MV-4-11 (cell line): ENCODE results near the gene ATG7.
"Not testable (repeated sequence)": the region's sequence is repeated elsewhere in the genome, so short reads cannot be mapped to it uniquely, and the experiment has no call there.

Experiments used
- DNase-seq: peaks from one replicate; lab custom pipeline; 2025; lab: John Stamatoyannopoulos, UW

ATG7 gene

DNA sequence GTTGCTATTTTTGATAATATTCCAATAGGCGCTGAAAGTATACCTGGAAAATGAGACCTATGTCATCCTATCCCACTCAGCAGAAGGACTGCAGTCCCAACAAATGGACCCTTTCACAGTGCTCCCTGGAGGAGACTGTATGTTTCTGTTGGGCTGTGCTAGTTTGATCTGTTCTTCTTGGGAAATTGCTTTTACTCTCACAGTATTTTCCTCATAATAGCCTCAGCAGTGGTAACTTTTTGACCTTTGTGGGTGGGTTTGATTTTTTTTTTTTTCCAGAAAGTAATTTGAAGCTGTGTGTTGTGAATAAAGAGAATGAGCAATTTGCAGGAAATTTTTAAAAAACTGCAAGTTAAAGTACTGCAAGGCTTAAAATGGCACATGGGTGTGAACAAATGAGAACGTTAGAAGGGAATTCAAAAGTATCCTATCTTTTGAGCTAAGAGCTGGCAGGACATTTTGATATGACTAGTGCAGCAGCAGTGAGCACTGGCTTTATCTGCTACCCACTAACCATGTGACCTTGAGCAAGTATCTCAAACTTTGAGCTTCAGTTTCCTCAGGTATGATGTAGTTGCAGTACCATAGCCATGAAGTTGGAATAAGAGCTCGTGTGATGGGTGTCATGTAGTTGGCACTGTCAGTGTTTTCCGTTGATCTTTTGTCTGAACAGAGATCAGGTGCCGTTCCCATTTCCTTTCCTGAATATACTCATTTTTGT lies 118.4 kb downstream of the ATG7 start:
- DNase-seq, result no peak

DNA sequence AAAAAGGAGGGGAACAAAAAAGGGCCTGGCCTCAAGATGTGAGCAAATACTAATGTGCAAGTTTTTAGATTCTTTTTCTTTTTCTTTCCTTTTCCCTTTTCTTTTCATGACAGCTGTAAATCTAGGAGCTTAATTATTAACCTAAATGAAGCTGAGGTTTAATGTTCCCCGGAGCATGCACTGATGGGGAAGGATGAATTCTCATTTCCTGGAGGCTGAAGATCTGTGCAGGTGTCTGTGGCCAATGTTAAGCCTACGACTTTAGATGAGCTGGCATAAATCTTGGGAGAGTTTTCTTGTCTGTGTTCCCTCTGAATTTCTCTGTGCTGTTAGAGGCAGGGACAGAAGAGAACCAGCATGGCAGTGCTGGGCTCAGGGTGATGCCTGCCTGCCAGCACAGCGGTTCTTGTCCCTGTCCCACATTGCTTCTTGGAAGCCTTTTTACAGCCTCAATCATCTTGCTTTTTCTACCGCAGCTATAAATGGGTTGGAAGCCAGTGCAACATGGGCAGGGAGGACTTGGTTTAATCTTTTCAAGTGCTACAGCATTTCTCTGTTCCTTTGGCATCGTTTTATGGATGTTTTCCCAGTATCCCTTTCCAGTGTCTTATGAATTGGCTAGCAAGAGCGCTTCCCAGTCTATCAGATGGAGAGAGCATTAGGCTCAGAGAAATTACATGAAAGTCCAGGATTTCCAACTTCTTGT lies 119.1 kb downstream of the ATG7 start:
- DNase-seq, result no peak

DNA sequence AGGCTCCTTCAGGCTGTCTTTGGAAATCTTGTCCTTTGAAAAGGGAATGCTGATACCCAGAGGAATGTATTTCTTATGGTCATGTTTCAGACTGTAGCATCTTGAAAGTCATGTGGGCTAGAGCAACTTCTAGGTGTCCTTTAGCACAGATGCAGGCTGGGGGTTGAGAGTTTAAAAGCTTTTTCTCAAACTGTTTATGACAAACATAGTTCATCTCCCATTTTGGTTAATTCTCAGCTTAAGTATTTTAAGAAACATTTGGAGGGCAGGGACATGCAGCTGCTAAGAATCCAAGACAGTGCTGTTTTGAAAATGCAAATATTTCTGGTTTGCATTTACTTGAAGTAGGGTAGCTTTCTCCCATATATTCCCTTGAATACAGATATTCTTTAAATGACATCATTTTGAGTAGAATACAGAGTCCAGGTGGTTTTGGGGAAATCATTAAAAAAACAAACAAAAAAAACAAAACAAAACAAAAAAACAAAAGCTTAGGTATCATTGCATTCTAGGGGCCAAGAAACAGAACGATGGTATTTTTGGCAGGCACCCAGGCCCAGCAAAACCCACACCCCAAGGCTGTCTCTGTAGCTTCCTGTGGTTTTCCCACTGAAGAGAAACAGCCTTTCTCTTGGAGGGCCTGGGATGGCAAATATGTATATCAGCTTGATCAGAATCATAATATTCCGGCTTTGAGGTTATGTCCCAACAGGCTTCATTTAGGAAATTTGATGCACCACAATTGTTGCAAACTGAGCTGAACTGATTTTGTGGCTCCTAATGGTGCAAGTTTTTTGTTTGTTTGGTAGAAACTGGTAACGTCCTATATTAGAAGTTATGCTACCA lies 120.0 kb downstream of the ATG7 start:
- DNase-seq, result no peak

DNA sequence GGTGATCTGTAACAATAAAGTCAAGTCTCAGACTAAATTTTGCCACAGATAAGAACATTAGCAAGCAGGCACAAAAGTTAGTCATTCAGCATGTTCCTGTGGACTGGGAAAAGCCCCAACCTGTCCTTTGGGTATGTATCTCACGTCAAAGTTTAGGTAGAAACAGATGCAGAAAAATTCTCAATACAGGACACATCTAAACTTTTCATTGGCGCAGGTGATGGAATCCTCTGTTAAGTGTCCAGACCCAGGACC lies 120.6 kb downstream of the ATG7 start:
- no peak for DNase-seq

- no peak for DNase-seq
Measured at GRCh38 chr3:11393401-11393800, 121.2 kb downstream of the ATG7 start.

DNA sequence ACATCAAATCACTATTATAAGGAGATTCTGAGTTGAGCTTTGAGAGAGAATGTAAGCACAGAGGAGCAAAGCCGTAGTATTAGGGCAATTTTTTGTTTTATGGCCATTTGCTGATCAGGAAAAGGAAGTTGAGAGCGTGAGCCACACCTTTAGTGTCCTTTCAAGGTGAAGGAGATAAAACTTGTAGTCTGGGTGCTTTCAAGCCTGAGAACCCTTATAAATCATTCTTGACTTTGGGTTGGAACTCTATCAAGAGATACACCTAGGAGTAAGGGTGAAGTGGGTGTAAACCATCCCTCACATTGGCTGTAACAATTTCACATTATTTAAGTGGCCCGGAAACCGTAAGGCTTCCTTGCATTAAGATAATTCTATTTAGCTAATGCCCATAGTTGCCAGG lies 122.2 kb downstream of the ATG7 start:
- no peak for DNase-seq

DNA sequence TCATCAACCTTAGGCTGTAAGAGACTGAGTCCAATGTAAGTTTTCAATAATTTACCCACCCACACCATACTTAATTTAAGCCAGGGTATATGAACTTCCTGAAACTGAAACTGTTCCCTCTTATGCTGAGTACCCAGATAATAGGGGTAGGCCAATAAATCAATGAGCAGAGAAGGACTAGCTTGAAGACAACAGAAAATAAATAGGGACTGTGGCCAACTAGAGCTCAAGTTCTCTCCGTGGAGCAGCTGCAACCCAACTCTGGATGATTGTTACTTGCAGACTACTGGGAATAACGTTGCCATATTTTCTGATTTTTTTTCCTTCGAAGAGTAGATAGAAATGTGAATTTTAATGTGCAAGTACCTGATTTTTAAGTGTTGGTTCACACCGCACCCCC lies 128.0 kb downstream of the ATG7 start:
- no peak for DNase-seq

DNA sequence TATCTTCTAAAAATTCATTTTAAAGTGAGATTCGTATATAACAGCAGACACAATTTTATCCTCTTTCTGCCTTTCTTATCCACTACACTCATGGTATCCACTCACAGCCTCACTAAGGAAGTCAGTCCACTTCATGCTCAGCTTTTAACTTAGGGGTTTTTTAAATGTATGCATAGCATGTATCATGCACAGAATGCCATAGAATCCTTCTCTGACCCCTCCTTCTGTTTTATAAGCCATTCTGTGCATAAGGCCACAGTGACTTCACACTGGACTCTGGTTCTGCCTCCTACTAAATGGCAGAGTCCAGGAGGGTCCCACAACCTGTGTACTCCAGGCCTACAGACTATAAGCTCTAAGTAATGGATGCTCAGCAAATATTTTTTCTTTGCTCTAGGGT lies 129.2 kb downstream of the ATG7 start:
- no peak for DNase-seq

DNA sequence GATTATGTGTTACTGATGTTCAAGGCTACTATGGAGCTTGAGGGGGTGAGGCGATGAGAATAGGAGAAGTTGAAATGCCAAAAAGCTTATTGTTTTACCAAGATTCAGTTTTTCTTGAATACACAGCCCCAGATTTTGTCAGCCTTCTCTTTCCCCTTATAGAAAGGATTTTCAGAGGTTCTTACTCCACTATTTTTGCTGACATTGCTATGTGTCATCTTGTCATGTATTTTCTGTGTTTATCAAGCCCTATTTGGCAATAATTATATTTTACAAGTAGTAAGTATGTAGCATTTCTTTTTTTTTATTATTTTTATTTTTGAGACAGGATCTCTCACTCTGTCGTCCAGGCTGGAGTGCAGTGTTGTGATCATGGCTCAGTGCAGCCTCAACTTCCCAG lies 133.1 kb downstream of the ATG7 start:
- no peak for DNase-seq

DNA sequence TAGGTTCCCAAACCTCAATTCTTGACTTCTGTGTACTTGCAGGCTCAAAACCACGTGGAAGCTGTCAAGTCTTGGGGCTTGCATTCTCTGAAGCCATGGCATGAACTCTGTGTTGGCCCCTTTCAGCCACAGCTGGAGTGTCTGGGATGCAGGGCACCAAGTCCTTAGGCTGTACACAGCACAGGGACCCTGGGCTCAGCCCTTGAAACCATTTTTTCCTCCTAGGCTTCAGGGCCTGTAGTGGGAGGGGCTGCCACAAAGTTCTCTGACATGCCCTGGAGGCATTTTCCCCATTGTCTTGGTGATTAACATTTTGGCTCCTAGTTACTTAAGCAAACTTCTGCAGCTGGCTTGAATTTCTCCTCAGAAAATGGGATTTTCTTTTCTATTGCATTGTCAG lies 135.4 kb downstream of the ATG7 start:
- no peak for DNase-seq

- not testable (repeated sequence) for DNase-seq
Measured at GRCh38 chr3:11408324-11408859, 136.2 kb downstream of the ATG7 start.

DNA sequence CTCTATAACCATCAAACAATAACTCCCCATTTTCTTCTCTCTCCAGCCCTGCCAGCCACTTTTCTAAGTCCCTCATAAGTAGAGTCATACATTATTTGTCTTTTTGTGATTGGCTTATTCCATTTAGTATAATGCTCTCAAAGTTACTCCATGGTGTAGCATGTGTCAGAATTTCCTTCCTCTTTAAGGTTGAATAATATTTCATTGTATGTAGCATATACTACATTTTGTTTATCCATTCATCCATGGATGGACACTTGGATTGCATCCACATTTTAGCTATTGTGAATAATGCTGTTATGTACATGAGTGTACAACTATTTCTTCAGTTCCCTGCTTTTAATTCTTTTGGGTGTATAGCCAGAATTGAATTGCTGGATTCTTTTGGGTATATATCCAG lies 138.4 kb downstream of the ATG7 start:
- DNase-seq, result no peak

DNA sequence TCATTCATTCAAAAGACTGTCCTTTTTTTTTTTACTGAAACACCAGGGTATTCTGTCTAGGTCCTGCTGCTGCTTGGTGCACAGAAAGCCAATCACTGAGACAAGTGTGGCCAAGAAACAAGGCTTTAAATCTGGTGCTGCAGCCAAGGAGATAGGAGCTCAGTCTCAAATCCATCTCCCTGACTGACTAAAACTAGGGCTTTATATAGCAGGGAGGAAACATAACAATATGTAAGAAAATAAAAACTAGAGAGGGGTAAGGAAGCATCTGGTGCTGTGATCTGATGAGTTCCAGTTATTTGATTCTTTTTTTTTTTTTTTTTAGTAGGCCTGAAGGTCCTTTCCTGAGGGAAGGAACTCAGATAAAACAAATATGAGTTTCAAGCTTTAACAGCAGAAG lies 139.8 kb downstream of the ATG7 start:
- DNase-seq, result no peak

DNA sequence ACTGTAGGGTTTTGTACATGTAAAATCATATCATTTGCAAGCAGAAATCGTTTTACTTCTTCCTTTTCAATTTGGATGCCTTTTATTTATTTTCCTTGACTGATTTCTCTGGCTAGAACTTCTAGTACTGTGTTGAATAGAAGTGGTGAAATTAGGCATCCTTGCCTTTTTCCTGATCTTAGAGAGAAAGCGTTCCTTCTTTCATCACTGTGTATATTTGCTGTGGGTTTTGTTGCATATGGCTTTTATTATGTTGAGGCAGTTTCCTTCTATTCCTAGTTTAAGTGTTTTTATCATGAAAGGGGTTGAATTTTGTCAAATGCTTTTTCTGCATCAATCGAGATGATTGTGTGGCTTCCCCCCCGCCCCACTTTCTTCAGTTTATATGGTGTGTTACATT lies 140.9 kb downstream of the ATG7 start:
- no peak for DNase-seq

DNA sequence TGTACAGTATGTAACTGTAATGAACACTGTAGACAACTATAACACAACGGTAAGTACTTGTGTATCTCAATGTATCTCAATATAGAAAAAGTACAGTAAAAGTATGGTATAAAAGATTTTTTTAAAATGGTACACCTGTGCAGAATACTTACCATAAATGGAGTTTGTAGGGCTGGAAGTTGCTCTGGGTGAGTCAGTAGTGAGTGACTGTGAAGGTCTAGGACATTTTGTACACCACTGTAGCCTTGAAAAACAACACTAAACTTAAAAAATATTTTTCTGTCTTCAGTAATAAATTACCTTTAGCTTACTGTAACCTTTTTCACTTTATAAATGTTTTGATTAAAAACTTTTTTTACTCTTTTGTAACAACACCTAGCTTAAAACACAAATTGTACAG lies 142.9 kb downstream of the ATG7 start:
- DNase-seq, result no peak

DNA sequence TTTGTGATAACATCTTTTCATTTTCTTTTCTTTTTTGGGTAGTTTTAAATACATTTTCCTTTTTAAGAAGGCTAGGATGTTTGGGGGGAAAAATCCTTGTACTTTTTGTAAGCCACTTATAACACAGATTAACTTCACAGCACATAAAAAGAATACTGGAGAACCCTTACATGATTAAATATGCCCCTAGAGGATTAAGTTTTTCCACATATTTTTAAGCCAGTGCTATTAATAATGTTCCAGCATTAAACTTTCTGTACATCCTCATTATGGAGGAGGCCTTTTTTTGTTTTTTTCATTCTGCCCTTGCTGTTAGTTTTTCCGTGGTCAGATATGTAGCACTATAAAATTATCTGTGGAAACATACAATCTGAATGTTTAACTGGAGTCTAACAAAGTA lies 147.9 kb downstream of the ATG7 start:
- DNase-seq, result no peak

- DNase-seq, result no peak
Measured at GRCh38 chr3:11422291-11422690, 150.1 kb downstream of the ATG7 start.

DNA sequence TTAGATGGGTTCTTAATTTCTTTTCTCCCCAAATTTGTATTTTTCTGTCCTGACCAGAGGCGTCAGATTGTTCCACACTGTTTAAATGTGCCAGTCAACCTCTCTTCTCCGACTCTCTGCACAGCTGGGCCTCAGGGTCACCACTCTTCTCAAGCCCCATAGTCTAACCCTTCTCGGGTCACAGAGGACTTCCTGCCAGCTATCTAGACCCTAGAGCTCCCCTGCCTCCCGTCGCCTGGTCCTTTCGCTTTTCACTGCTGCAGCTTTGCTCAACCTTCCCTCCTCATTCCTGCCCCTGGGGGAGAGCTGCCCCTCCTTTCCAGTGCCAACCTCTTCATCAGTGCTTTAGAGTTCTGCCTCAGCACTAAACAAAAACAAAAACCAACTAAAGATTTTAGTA lies 151.7 kb downstream of the ATG7 start:
- DNase-seq, result no peak

GRCh38 chr3:11424277-11424676 lies 152.1 kb downstream of the ATG7 start:
- DNase-seq, result no peak

DNA sequence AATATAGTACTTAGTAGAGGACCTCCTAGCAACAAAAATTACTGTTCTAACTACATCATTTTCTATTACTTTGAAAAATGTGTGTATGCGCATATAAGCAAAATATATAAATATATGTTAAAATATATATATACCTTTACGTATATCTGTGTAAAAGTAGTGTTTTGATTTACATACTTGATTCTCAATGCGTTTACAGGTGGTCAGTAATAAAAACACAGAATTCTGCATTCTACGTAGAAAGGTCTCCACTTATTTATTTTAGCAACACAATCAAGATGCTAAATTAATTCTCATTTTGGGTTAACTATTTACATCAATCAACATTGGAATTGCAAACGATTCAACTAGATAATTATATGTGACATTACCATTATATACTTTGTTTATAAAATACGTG lies 158.0 kb downstream of the ATG7 start:
- no peak for DNase-seq

DNA sequence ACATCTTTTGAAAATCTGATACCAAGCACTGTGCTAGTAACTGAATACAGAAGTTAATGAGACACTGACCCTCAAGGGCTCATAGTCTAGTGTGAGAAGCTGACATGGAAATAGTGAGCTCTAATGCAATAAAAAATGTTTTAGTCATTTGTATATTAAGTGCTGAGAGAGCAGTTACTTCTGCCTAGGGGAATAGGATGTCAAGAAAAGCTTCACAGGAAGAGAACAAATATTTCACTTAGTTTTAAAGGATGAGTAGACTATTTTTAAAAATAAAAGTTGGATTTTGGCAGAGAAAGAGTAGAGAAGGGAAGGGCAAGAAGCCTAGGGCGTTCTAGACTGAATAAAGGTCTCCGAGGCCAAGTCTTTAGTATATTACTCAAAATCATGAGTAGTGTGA lies 158.4 kb downstream of the ATG7 start:
- DNase-seq, result no peak

GRCh38 chr3:11431319-11431718 lies 159.1 kb downstream of the ATG7 start:
- DNase-seq, result no peak

DNA sequence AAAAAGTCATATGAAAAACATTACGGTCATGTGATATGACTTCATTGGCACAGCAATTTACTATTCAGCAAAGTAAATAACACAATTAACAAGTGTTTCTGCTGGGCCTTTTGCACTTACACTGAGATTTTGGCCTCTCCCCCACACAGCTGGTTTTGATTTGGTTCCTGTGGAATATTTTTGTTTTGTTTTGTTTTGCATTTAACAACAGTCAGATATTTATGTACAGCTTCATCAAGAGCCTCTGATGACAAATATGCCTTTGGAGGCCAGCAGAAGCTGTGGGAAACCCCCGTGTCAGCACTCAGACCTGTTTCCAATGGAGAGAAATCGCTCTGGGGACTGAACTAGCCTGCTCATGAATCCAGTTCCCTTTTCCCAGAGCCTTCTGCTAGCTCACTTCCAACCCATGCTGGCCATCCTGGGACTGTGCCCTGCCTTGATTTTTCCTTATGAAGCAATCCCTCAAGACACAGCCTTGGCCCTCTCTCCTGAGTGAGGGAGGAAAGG lies 161.9 kb downstream of the ATG7 start:
- DNase-seq, result no peak
